Esophagus muscularis mucosa (tissue), 4 donors: ENCODE measurements around the gene TMEM94. TPM values are rescaled to one million over a fixed set of nuclear protein-coding genes. Genes with fewer than 3 reads are reported as not detected.
A peak's percentile ranks its signal among the peaks of the same experiment; 100 is the strongest.

Source experiments
- DNase-seq: peaks from one replicate; pipeline ENCODE4 v3.0.0-alpha.2; 2017; ENCODE audit errors: extremely low spot score
- H3K27ac ChIP-seq, 4 donors: fragments of 200-600 bp; sonication (generic); replicated peaks in 1 of 4; 1 replicate in 3 of 4; 2 replicates in 1 of 4; pipeline ENCODE4 v1.5.1; 2016 to 2019; ENCODE audit warnings: mild to moderate bottlenecking in 1 of 4
- H3K27me3 ChIP-seq, 4 donors: fragments of 200-600 bp; sonication (generic); one replicate each; pipeline versions ENCODE4 v1.5.1 to v1.6.0; 2016 to 2019
- H3K36me3 ChIP-seq, 4 donors: fragments of 200-600 bp; sonication (generic); one replicate each; pipeline ENCODE4 v1.5.1; 2016 to 2019
- H3K4me1 ChIP-seq, 4 donors: fragments of 200-600 bp; sonication (generic); one replicate each; pipeline ENCODE4 v1.5.1; 2016 to 2019
- H3K4me3 ChIP-seq, 4 donors: fragments of 200-600 bp; sonication (generic); 1 replicate in 2 of 4; 2 replicates in 2 of 4; pipeline ENCODE4 v1.5.1; 2016 to 2019; ENCODE audit warnings: mild to moderate bottlenecking in 4 of 4, moderate library complexity in 1 of 4
- H3K9me3 ChIP-seq, 4 donors: fragments of 200-600 bp; sonication (generic); 1 replicate in 3 of 4; 2 replicates in 1 of 4; pipeline ENCODE4 v1.5.1; 2016 to 2019
- EP300 ChIP-seq: sonication (generic); formaldehyde crosslinking; IDR thresholded peaks from one replicate; pipeline ENCODE4 v1.6.1; 2017; ENCODE audit warnings: antibody characterized with exemption
- POLR2A ChIP-seq: fragments of 450-650 bp; IDR thresholded peaks from one replicate; pipeline ENCODE4 v1.6.1; 2017; ENCODE audit warnings: antibody characterized with exemption, moderate library complexity, mild to moderate bottlenecking, low read depth
- POLR2AphosphoS5 ChIP-seq, 2 donors: sonication (generic); formaldehyde crosslinking; IDR thresholded peaks; one replicate each; pipeline ENCODE4 v1.6.1; 2017; ENCODE audit warnings: antibody characterized with exemption in 2 of 2
- WGBS: methylation state at CpG from one replicate; pipeline ENCODE4 v1.1.5; 2018; 5-methylcytosine and 5-hydroxymethylcytosine counted together
- intact Hi-C: fragments of 100-400 bp; cut with DNase I; formaldehyde crosslinking; loops from one replicate; pipeline ENCODE4 v1.15.1; 2023
- total RNA-seq, 4 donors: library from RNA; depleted of rRNA; stranded (reverse); fragments of >200 nt; gene quantifications; one replicate each; pipeline versions ENCODE4 v1.1.0 to v1.2.1, GENCODE V29; 2016
- TF ChIP-seq, protein P1 (sequence below), 3 experiments: fragments of 200-600 bp in 2 of 3; fragments of 450-650 bp in 1 of 3; sonication (generic) in 2 of 3; IDR thresholded peaks; one replicate each; pipeline ENCODE4 v1.5.1; 2017 to 2019; ENCODE audit warnings: antibody characterized with exemption in 3 of 3, mild to moderate bottlenecking in 2 of 3, moderate library complexity in 1 of 3

The TMEM94 gene
- total RNA-seq, 4 donors from 2014 or later, result 35.3 to 71.4 (median 46.3) TPM

DNA sequence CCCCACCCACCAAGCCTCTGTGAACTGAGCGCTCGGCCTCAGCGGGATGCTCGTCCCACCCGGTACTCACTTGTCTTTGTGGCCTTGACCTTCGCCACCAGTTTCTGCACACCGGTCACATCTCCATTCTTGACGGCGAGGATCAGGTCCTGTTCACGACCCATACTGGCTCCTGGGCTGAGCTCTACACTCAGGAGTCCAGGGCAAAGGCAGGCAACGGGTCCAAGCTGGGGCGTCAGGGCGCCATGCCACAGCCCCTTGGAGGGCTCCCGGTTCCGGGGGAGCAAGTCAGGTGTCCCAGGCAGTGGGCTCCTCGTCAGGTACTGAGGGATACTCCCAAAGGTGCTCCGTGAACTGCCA is 57.2 kb downstream of the TMEM94 start:
- H3K27me3 ChIP-seq, result no peaks in the 10 kb centered on the region
- TF ChIP-seq EP300, result no peak
- TF ChIP-seq, protein P1, sequence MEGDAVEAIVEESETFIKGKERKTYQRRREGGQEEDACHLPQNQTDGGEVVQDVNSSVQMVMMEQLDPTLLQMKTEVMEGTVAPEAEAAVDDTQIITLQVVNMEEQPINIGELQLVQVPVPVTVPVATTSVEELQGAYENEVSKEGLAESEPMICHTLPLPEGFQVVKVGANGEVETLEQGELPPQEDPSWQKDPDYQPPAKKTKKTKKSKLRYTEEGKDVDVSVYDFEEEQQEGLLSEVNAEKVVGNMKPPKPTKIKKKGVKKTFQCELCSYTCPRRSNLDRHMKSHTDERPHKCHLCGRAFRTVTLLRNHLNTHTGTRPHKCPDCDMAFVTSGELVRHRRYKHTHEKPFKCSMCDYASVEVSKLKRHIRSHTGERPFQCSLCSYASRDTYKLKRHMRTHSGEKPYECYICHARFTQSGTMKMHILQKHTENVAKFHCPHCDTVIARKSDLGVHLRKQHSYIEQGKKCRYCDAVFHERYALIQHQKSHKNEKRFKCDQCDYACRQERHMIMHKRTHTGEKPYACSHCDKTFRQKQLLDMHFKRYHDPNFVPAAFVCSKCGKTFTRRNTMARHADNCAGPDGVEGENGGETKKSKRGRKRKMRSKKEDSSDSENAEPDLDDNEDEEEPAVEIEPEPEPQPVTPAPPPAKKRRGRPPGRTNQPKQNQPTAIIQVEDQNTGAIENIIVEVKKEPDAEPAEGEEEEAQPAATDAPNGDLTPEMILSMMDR (IDR thresholded peaks at IDR 0.05), result no peak
- no peak for TF ChIP-seq POLR2A
- TF ChIP-seq POLR2AphosphoS5 (IDR thresholded peaks at IDR 0.05), result no peak
- peaks cover 0 to 36% (median 14%) of the 10 kb centered on the region in 4 donors for H3K36me3 ChIP-seq
- 84% methylated on average over 12 of the region's 17 CpGs for WGBS
- intact Hi-C loops, result loop anchor here (10.0 kb wide), 1 partner anchor 229 kb away; the partner anchor contains the start of gene SLC25A19
- H3K9me3 ChIP-seq, result no peaks in the 10 kb centered on the region
- peak overlapping the region; percentile 92 to 98 (median 96) for H3K4me3 ChIP-seq
- H3K4me1 ChIP-seq, result peaks cover 60 to 90% (median 81%) of the 10 kb centered on the region in 4 donors
- H3K27ac ChIP-seq, result peak overlapping the region; percentile 93 to 96 (median 94)
- DNase-seq, result no peak

DNA sequence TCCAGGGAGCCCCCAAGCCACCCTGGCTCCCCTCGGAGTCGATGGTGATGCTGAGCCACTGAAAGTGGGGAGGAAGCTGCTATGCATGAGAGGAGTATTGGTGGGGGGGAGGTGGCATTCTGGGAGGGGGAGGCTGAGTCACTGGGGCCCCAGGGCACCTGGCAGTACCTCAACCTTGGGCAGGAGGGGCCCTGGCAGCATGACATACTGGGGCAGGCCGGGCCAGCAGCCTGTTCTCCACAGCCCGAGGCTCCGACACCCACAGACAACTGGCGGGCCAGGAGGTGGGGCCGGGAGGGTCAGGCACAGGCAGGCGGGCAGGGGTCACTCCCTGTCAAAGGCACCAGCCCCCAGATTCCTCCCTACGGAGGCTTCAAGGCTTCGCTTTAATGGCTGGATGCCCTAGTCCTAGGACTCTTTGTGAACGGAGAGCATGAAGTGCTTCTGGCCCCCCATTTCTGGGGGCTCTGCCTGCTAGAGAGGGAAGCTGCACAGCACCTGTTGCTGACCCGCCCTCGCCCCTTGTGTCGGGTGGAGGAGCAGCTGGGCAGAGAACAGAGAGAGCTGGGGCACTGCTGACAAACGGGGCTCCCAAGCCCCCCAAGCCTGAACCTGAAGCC is 58.0 kb downstream of the TMEM94 start:
- DNase-seq, result no peak
- peak overlapping the region; percentile 92 to 98 (median 96) for H3K4me3 ChIP-seq
- no peaks in the 10 kb centered on the region for H3K27me3 ChIP-seq
- peak overlapping the region; percentile 93 to 96 (median 94) for H3K27ac ChIP-seq
- H3K36me3 ChIP-seq, result peaks cover 0 to 37% (median 14%) of the 10 kb centered on the region in 4 donors
- WGBS, result 9% methylated on average over 7 of the region's 15 CpGs
- H3K4me1 ChIP-seq, result peaks cover 52 to 82% (median 73%) of the 10 kb centered on the region in 4 donors
- intact Hi-C loops, result loop anchor here (10.0 kb wide), 1 partner anchor 230 kb away; the partner anchor contains the start of gene SLC25A19
- H3K9me3 ChIP-seq, result no peaks in the 10 kb centered on the region
- TF ChIP-seq EP300, result no peak
- peak in 1 of 2 donors; percentile 7 for TF ChIP-seq POLR2AphosphoS5 (IDR thresholded peaks at IDR 0.05)

DNA sequence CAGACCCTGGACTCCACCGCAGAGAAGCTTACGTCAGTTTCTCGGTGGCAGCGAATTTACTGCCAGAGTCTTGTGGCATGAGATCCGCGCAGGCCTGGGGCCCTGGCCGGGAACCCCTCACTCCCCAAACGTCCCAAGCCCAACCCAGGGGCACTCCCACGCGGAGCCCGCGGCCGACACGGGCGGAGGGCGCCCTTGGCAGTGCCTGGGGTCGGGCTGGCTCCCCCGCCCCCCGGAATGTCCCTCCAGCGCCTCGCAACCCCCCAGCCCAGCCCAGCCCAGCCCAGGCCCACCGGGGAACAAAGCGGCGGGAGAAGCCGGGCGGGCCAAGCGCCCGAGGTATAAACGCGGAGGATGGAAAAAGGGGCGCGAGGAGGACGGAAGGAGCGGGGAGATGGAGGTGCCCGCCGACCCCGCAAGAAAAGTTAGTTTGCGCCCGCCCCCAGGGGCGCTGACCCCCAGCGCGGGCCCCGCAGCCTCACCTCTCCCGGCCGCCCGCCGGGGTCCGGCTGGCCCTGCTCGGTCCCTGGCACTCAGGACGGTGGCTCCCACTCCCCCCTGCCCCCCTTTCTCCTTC is 58.6 kb downstream of the TMEM94 start:
- no peak for DNase-seq
- H3K4me1 ChIP-seq, result peaks cover 48 to 76% (median 67%) of the 10 kb centered on the region in 4 donors
- peak overlapping the region; percentile 92 to 98 (median 96) for H3K4me3 ChIP-seq
- peak in 1 of 2 donors; percentile 57 for TF ChIP-seq POLR2AphosphoS5 (IDR thresholded peaks at IDR 0.05)
- no peak for TF ChIP-seq EP300
- peak overlapping the region; percentile 93 to 96 (median 94) for H3K27ac ChIP-seq
- H3K36me3 ChIP-seq, result peaks cover 0 to 38% (median 18%) of the 10 kb centered on the region in 4 donors
- no peaks in the 10 kb centered on the region for H3K9me3 ChIP-seq
- WGBS, result 0% methylated on average over 5 of the region's 50 CpGs
- H3K27me3 ChIP-seq, result no peaks in the 10 kb centered on the region
- intact Hi-C loops, result loop anchor here (1.0 to 10.0 kb wide), 3 partner anchors 77 to 230 kb away; partner anchors contain the start of gene SLC25A19

DNA sequence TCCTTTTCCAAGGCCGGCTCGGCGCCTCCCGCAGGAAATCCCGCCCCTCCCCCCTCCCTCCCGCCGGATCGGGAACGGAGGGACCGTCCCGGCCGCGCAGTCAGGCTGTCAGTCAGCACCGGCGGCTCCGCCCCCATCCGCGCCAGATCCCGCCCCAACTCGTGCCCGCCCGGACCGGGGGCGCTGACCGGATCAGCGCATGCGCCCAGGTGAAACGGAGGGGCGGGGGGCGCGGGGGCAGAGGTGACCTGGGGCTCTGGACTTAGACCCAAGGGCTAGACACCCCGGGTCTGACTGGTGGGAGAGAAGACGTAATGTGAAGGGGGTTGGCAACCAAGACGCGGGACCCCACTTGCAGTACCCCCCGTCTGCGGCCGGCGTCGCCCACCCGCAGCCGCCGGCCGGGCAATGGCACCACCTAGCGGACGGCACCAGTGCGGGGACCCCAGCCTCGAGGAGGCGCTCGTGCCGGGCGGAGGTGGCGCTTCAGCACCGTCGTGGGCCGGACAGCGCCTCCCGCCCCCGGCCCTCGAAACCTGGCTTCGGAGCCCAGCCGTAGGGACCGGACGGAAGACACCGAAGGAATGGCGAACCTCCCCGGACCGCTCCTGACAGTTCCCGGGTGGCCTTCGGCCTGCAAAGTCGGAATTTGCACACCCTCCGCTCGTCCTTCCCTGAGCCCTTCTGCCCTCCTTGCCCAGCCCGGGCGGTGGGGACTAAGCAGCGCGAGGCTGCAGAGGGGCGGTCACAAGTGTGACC is 59.2 kb downstream of the TMEM94 start, which contains the start of gene CASKIN2:
Gene CASKIN2 (minus strand): TSS at position 42 of the 759 bp plus-strand sequence. CDS start 1,733 bp downstream, outside the sequence.
- H3K4me3 ChIP-seq, result peak within 1 kb of the TSS; percentile 92 to 98 (median 96)
- DNase-seq, result peak; percentile 97
- peaks cover 48 to 70% (median 60%) of the 10 kb centered on the region in 4 donors for H3K4me1 ChIP-seq

DNA sequence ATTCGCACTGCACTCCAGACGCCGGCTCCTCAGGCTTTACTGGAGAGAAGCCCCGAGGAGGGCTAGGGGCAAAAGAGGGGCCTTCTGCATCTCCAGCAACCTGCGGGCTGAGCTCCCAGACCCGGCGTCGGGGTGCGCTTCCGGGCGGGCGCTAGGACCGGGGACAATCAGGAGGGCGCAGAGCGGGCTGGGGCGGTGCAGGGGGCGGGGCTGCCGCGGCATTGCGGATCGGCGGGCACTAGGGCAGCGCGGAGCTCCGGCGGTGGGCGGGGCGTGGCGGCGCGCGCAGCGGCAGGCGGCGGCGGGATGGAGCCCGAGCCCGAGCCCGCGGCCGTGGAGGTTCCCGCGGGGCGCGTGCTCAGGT is 59.8 kb downstream of the TMEM94 start, which contains the start of gene TSEN54:
Gene TSEN54 (plus strand): TSS at position 274 of the 364 bp plus-strand sequence. CDS start 33 bp downstream, at position 307.
- H3K36me3 ChIP-seq, result peaks cover 0 to 39% (median 24%) of the 10 kb centered on the region in 4 donors
- intact Hi-C loops, result loop anchor here (5.0 to 10.0 kb wide), 2 partner anchors 76 to 231 kb away; partner anchors contain the start of gene SLC25A19
- no peaks in the 10 kb centered on the region for H3K9me3 ChIP-seq
- peak within 1 kb of the TSS; percentile 92 to 98 (median 96) for H3K4me3 ChIP-seq
- peak within 1 kb of the TSS; percentile 93 to 96 (median 94) for H3K27ac ChIP-seq
- WGBS, result 0% methylated on average over 3 of the region's 45 CpGs
- no peaks in the 10 kb centered on the region for H3K27me3 ChIP-seq
- DNase-seq, result peak; percentile 96
- TF ChIP-seq POLR2A, result no peak
- TF ChIP-seq POLR2AphosphoS5 (IDR thresholded peaks at IDR 0.05), result peak in 1 of 2 donors; percentile 18
- peaks cover 42 to 64% (median 55%) of the 10 kb centered on the region in 4 donors for H3K4me1 ChIP-seq

More for the DNA sequence above, 59.2 kb downstream of the TMEM94 start, which contains the start of gene CASKIN2:
- H3K36me3 ChIP-seq, result peaks cover 0 to 38% (median 22%) of the 10 kb centered on the region in 4 donors
- intact Hi-C loops, result loop anchor here (1.0 to 10.0 kb wide), 3 partner anchors 77 to 231 kb away; partner anchors contain the start of gene SLC25A19
- WGBS, result 0% methylated on average over 40 of the region's 78 CpGs
- peak within 1 kb of the TSS; percentile 93 to 96 (median 94) for H3K27ac ChIP-seq
- TF ChIP-seq, protein P1 (IDR thresholded peaks at IDR 0.05), result peak; percentile 96 to 97 (median 97)
- no peak for TF ChIP-seq EP300
- TF ChIP-seq POLR2A, result no peak
- peak; percentile 10 to 80 for TF ChIP-seq POLR2AphosphoS5 (IDR thresholded peaks at IDR 0.05)
- no peaks in the 10 kb centered on the region for H3K27me3 ChIP-seq
- H3K9me3 ChIP-seq, result no peaks in the 10 kb centered on the region
